ENCODE measurements around the gene LRCOL1. TPM values are rescaled to one million over a fixed set of nuclear protein-coding genes. Genes with fewer than 3 reads are reported as not detected.

Gene LRCOL1
- total RNA-seq, 1 experiment from 2014 or later = not detected

DNA sequence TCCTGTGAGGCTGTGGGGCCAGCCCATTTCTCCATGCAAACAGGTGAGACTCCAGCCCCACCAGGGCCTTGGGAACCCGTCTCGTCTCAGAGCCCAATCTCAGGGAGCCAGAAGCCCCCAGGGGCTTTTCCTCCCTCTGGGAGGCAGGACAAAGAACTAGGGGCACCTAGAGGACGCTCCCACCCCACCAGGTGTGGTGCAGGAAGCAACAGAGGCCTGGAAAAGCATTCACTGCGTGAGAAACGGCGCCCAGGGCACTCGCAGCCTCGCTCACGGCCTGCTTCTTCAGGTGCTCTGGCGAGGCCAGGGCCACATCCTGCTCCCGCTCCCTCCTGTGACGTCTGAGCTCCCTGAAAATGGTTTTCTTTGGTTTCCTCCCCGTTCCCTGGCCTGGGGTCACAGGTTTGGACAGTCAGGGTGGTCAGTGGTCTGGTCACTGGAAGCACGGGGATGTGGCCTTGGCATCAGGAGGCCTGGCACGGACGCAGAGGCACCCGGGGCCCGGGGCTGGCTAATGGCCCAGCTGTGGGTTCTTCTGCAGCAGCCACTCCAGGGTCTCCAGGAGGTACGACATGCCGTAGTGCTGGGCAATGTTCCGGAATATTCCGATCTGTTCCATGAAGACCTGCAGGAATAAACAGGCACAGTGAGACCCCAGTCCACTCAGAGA, 13.9 kb upstream of the LRCOL1 start:
- no peak for DNase-seq
- H3K36me3 ChIP-seq = peaks cover 66% of the 10 kb centered on the region

DNA sequence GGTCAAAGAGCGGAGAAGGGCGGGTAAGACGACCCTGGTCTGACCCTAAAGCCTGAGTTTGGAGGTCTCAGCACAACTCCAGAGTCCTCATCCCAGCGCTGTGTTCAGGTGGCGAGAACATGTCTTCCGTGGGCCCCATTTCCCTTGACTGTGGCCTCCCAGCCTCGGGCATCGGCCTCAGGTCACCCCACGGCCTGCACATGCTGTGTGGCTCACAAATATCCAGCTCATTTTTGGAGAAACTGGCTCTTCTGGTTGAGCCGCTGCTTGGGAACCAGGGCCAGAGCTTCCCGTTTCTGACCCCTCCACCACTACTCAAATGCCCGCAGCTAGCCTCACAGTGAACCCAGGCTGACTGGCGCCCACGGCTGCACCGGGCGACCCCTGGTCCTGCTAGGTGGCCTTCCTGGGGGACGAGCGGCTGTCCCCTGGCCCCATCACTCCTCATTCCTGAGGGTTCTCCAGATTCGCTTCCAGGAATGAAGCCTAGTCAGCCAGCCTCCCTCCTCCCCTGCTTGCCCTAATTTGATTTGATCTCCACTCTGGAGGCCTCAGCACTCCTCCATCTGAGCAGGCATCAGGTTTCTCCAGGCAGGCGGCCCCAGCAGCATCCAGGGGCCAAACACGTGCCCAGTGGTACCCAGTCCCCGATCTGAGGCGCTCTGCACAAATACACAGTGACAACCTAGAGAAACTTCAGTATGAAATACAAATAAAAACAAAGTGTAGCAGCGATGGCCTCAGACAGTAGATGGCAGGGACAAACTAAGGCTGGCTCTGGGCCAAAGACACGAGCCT, 12.9 kb upstream of the LRCOL1 start:
- H3K36me3 ChIP-seq = peaks cover 56% of the 10 kb centered on the region
- no peak for DNase-seq
- no peak overlapping the region for H3K4me3 ChIP-seq

More for the DNA sequence above, 13.9 kb upstream of the LRCOL1 start:
- Histone ChIP-seq H3K27me3 (no peaks in the 10 kb centered on the region), H3K9me3 (no peaks in the 10 kb centered on the region), H3K4me3 (no peak overlapping the region)

DNA sequence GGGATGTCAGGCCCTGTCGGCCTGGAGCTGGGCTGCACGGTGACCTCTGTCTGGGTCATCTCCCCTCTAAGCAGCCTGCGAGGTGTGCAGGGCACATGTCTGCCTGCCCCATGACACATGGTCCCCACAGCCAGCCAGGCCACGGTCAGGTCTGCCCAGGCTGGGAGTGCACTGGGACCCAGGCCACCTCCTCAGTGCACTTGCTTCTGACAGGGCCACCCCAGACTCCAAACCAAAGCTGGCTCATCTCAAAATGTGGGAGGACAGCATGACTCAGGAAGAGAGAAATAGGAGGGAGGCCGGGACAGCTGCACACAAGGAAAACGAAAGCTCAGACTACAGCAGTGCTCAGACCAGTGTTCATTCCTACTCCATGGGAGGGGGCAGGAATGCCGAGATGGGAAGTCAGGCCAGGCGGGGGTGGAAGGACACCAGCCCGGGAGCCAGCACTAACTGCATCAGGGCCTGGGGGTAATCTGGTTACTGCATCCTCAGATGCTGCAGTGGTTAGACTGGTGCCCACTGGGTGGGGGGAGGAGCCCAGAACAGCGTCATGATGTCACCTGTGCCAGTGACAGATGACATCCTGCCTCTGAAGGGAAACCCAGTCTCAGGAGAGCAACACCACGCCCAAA, 12.2 kb upstream of the LRCOL1 start:
- peak; percentile 79 for DNase-seq
- H3K27me3 ChIP-seq = peaks cover 9% of the 10 kb centered on the region
- peaks cover 48% of the 10 kb centered on the region for H3K36me3 ChIP-seq
- H3K9me3 ChIP-seq = peaks cover 4% of the 10 kb centered on the region
- H3K4me3 ChIP-seq = no peak overlapping the region

More for the DNA sequence above, 12.9 kb upstream of the LRCOL1 start:
- Histone ChIP-seq H3K9me3 (no peaks in the 10 kb centered on the region), H3K27me3 (peaks cover 2% of the 10 kb centered on the region)

DNA sequence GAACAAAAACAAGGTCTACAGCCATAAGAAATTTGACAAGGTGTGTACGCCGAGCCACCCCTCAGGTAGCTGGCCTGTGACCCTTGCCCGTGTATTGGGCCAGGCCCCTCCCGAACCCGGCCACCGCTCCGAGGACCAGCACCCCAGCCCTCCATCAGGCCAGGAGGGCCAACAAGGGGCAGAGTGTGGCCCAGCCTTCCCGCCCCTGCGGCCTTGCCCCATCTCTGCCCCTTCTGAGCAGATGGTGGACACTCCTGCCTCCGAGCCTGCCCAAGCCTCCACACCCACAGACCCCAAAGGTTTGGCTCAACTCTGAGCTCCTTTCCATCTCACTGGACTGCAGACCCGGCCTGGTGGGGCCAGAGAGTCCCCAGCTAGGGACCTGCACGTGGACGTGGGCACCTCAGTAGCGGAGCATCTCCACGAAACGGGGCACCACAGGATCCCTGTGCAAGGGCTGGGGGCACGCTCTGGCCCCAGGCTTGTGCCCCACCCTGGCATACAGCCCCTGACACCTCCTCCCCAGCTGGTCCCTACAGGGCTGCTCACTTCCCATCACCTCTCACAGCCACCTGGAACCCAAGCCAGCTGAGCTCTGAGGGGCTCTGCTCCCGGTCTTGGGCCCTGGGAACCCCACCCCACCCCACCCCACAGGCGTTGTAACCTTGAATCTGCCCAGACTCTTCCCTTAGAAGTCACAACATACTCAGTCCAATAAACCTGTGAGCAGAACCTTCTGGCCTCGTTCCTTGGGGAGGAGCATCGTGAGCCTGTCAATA, 11.5 kb upstream of the LRCOL1 start:
- no peak overlapping the region for H3K4me3 ChIP-seq
- H3K9me3 ChIP-seq = peaks cover 11% of the 10 kb centered on the region
- H3K36me3 ChIP-seq = peaks cover 41% of the 10 kb centered on the region
- DNase-seq = no peak
- H3K27me3 ChIP-seq = peaks cover 16% of the 10 kb centered on the region

DNA sequence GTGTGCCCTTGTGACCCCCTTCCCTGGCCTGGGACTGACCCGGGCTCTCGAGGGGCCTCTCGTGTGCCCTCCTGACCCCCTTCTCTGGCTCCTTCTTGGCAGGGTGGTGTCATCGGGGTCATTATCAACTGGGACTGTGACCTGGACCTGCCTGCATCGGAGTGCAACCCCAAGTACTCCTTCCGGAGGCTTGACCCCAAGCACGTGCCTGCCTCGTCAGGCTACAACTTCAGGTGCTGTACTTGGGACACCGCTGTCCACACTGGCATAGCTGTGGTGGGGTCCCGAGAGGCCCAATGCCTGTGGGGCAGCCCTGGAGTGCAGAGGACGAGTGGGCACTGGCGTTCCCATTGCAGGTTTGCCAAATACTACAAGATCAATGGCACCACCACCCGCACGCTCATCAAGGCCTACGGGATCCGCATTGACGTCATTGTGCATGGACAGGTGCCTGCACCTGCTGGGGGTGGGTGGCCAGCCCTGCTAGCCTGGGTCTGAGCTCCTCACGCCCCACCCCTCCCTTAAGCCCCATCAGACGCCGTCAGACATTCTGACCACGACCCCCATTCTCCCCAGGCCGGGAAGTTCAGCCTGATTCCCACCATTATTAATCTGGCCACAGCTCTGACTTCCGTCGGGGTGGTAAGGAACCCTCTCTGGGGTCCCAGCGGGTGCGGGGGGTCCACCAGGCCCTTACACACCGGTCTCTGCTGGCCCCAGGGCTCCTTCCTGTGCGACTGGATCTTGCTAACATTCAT, 10.7 kb upstream of the LRCOL1 start:
- Histone ChIP-seq H3K27me3 (peaks cover 22% of the 10 kb centered on the region), H3K4me3 (no peak overlapping the region), H3K36me3 (peaks cover 34% of the 10 kb centered on the region), H3K9me3 (peaks cover 19% of the 10 kb centered on the region)
- DNase-seq = no peak

DNA sequence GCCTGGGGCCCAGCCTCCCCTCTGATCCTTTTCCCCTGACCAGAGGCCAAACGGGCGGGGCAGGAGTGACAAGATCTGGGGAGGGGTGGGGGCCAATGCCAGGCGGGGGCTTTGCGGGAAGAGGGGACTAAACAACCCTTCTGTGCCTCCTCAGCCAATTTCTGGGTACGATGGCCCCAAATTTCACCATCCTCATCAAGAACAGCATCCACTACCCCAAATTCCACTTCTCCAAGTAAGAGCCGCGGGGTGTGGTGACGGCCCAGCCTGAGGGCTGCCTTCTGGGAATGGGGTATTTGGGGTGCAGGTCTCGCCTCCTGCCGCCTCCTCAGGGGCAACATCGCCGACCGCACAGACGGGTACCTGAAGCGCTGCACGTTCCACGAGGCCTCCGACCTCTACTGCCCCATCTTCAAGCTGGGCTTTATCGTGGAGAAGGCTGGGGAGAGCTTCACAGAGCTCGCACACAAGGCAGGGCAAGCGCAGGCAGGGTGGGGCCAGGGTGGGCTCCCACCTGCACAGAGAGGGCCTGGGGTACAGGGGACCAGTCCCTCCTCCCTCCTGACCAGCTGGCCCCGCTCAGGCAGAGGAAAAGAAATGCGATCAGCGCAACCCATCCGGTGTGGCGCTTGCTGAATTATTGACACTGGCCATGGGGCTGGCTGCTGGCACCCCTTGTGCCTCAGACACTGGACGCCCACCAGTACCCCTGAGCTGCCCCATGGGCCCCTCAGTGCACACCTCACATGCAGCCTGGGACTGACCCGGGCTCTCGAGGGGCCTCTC, 9.9 kb upstream of the LRCOL1 start:
- no peak for DNase-seq
- Histone ChIP-seq H3K9me3 (peaks cover 25% of the 10 kb centered on the region), H3K36me3 (peaks cover 26% of the 10 kb centered on the region), H3K4me3 (no peak overlapping the region), H3K27me3 (peaks cover 30% of the 10 kb centered on the region)

DNA sequence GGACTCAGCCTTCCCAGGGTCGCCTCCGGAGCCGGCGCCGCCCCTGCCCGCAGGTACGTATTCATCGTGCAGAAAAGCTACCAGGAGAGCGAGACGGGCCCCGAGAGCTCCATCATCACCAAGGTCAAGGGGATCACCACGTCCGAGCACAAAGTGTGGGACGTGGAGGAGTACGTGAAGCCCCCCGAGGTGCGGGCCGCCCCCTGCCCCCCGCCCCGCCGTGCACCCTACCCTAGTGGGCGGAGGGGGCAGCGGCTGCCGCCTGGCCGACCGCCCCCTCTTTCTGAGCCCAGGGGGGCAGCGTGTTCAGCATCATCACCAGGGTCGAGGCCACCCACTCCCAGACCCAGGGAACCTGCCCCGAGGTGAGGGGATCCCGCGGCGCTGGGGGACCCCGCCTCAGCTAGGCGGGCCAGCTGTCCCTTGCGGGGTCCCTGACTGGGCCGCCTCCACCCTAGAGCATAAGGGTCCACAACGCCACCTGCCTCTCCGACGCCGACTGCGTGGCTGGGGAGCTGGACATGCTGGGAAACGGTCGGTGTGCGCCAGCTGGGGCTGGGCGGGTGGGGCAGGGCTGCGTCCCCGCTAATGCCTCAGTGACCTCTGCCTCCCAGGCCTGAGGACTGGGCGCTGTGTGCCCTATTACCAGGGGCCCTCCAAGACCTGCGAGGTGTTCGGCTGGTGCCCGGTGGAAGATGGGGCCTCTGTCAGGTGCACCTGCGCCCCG, 9.2 kb upstream of the LRCOL1 start:
- Histone ChIP-seq H3K27me3 (peaks cover 34% of the 10 kb centered on the region), H3K9me3 (peaks cover 28% of the 10 kb centered on the region), H3K4me3 (no peak overlapping the region), H3K36me3 (peaks cover 18% of the 10 kb centered on the region)
- no peak for DNase-seq

DNA sequence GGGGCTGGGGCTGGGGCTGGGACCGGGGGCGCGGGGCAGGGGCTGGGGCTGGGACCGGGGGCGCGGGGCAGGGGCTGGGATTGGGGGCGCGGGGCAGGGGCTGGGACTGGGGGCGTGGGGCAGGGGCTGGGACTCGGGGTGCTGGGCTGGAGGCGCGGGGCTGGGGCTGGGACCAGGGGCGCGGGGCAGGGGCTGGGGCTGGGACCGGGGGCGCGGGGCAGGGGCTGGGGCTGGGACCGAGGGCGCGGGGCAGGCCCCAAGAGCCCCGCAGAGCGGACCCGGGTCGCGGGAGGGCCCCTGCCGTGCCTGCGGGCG, 8.6 kb upstream of the LRCOL1 start:
- Histone ChIP-seq H3K36me3 (peaks cover 13% of the 10 kb centered on the region), H3K9me3 (peaks cover 28% of the 10 kb centered on the region), H3K27me3 (peaks cover 34% of the 10 kb centered on the region), H3K4me3 (no peak overlapping the region)
- no peak for DNase-seq

DNA sequence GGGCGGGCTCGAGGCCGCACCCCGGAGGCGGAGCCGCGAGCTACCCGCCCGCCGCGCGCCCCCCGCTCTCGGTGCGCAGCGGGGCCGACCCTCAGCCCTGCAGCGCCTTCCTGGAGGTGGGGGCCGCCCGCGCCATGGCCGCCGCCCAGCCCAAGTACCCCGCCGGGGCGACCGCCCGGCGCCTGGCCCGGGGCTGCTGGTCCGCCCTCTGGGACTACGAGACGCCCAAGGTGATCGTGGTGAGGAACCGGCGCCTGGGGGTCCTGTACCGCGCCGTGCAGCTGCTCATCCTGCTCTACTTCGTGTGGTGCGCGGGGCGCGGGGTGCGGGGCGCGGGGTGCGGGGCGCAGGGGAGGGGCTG, 8.3 kb upstream of the LRCOL1 start, which contains the start of gene P2RX2:
TSS of gene P2RX2 (plus strand) at position 94 of the 361 bp plus-strand sequence. CDS start at position 135, 41 bp downstream.
- peaks cover 10% of the 10 kb centered on the region for H3K36me3 ChIP-seq
- H3K4me3 ChIP-seq = no peak within 1 kb of the TSS
- DNase-seq = no peak

DNA sequence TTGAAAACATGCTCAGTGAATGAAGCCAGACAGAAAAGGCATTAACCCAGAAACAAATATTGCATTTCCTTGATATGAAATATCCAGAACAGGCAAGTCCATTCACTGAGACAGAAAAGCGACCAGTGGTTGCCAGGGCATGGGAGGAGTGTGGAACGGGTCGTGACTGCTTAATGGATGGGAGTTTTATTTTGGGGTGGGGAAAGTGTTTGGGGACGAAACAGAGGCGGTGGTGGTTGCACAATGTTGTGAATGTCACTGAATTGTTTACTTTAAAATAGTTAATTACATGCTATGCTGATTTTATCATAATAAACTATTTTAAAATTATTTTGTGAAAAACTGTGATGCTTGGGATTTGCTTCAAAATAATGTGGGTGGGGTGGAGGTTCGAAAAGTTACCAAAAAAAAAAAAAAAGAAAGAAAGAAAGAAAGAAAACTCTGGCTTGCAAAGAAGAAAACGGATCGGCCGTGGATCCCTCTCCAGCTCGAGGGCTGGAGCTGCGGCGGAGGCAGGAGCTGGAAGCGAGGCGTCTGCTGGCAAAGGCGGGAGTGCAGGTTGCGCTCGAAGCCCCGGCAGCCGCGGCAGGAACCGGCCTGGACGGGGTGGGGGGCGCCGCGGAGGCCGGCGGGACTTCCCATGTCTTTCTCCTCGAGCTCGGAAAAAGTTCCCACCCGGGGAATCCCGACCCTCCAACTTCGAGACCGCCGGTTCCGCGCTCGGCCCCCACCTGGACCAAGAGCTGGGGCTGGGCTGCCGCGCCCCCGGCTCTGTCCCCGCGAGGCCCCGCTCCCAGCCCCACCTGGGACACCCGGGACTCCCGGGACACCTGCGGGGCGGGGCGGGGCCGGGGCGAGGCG, 7.7 kb upstream of the LRCOL1 start:
- Histone ChIP-seq H3K27me3 (peaks cover 34% of the 10 kb centered on the region), H3K4me3 (no peak overlapping the region), H3K36me3 (peaks cover 4% of the 10 kb centered on the region), H3K9me3 (peaks cover 28% of the 10 kb centered on the region)
- DNase-seq = no peak

More for the DNA sequence above, 8.3 kb upstream of the LRCOL1 start, which contains the start of gene P2RX2:
- Histone ChIP-seq H3K27me3 (peaks cover 34% of the 10 kb centered on the region), H3K9me3 (peaks cover 28% of the 10 kb centered on the region)

DNA sequence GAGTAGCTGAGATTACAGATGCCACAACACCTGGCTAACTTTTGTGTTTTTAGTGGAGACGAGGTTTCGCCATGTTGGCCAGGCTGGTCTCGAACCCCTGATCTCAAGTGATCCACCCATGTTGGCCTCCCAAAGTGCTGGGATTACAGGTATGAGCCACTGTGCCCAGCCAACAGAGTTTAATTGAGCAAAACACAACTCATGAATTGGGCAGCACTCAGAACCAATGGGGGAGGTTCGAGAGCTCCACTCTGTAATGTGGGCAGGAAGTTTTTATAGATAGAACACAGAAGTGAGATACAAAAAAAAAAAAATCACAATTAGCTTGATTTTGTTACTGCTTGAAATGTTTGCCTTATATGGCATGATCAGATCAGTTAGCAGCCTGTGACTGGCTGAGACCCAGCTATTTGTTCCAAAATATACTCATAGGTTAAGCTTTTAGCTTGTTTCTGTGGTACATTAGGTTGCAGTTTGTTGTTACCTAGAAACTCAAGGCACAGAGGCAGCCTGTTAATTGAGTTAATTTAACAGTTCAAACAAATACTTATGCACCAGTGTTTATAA, 6.8 kb upstream of the LRCOL1 start:
- DNase-seq = no peak
- H3K27me3 ChIP-seq = peaks cover 36% of the 10 kb centered on the region
- H3K4me3 ChIP-seq = no peak overlapping the region
- no peaks in the 10 kb centered on the region for H3K36me3 ChIP-seq
- H3K9me3 ChIP-seq = peaks cover 28% of the 10 kb centered on the region

DNA sequence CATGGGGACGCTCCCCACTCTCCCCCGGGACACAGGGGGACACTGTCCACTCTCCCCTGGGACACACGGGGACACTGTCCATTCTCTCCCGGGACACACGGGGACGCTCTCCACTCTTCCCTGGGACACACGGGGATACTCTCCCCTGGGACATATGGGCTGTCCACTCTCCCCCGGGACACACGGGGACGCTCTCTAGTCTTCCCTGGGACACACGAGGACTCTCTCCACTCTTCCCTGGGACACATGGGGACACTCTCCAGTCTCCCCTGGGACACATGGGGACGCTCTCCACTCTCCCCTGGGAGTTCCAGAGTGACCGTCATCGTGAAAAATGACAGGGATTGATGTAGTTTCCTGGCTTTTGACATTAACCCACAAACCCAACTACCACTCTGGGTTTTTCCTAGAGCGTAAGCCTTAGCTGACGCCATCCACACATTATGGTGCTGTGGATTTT, 5.2 kb upstream of the LRCOL1 start:
- no peak for DNase-seq
- H3K4me3 ChIP-seq = no peak overlapping the region
- H3K9me3 ChIP-seq = peaks cover 28% of the 10 kb centered on the region
- peaks cover 38% of the 10 kb centered on the region for H3K27me3 ChIP-seq
- no peaks in the 10 kb centered on the region for H3K36me3 ChIP-seq

DNA sequence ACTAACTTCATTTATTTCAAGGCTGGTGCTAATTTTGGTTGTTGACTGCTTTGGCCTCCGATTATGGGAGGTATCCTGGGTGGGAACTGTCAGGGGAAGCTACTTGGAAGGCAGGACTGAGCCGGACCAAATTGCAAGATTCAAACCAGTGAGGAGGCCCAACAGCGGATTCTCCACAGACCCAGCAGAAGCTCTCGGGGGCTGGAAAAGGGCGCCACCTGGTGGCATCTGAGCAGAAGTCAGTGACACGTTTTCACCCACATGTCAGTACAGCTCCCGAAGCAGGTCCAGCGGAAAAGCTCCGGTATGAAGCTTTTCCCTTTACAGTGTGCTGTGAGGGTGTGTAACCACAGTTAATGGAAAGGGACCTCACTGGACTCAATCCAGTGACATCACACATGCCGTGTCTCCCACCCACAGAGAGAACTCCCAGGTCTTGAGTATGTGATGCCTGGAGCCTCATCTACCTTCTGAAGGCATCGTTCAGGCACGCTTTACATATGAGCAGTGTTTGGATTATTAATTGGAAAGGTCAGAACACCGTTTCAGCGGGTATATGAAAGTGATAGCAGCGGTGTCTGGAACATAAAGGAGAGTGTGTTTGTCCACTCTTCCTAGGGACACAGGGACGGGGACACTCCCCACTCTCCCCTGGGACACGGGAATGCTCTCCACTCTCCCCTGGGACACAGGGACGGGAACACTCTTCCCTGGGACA, 4.6 kb upstream of the LRCOL1 start:
- no peak overlapping the region for H3K4me3 ChIP-seq
- H3K27me3 ChIP-seq = peaks cover 39% of the 10 kb centered on the region
- DNase-seq = peak; percentile 79
- H3K36me3 ChIP-seq = no peaks in the 10 kb centered on the region
- peaks cover 28% of the 10 kb centered on the region for H3K9me3 ChIP-seq
